ENCODE measurements around the gene OOSP3.

GRCh38 chr11:59891781-59892181 is 13.2 kb downstream of the OOSP3 start:
- TF ChIP-seq CTCF (IDR thresholded peaks at IDR 0.05 in 2 of 3, conservative IDR thresholded peaks at IDR 0.05 in 1 of 3; ENCODE audit: borderline replicate concordance in 1 of 3, insufficient read depth in 1 of 3, low read depth in 2 of 3, low read length in 2 of 3), result no peak
- TF ChIP-seq YY1 (IDR thresholded peaks at IDR 0.05; ENCODE audit: extremely low read depth, insufficient replicate concordance, low read depth, low read length), result no peak
- TF ChIP-seq REST (IDR thresholded peaks at IDR 0.05; ENCODE audit: low read depth), result no peak
- no peak for TF ChIP-seq EZH2 (IDR thresholded peaks at IDR 0.05)
- no peak for TF ChIP-seq POLR2AphosphoS5 (IDR thresholded peaks at IDR 0.05; ENCODE audit: low read depth, low read length)
- no peak for TF ChIP-seq SRF (IDR thresholded peaks at IDR 0.05; ENCODE audit: low read depth)
- no peak for TF ChIP-seq POLR2A (IDR thresholded peaks at IDR 0.05; ENCODE audit: borderline replicate concordance, extremely low read depth, insufficient read depth, insufficient read length)
- TF ChIP-seq ATF3 (IDR thresholded peaks at IDR 0.05), result no peak
